ENCODE results near the gene OCIAD1.
"Not testable (repeated sequence)": the region's sequence is repeated elsewhere in the genome, so short reads cannot be mapped to it uniquely, and the experiment has no call there.

The OCIAD1 gene

GRCh38 chr4:48821431-48821830, 9.5 kb upstream of the OCIAD1 start:
- DNase-seq (ENCODE audit: low read depth), result not testable (repeated sequence)

- no peak for DNase-seq (ENCODE audit: low read depth)
Observed at GRCh38 chr4:48827622-48828021, 3.3 kb upstream of the OCIAD1 start.

- DNase-seq (ENCODE audit: low read depth), result no peak
Observed at GRCh38 chr4:48831532-48832030, 693 bp downstream of the OCIAD1 start.

- no peak for DNase-seq (ENCODE audit: low read depth)
Observed at GRCh38 chr4:48832571-48832970, 1.7 kb downstream of the OCIAD1 start.

GRCh38 chr4:48836658-48837057, 5.8 kb downstream of the OCIAD1 start:
- DNase-seq (ENCODE audit: low read depth), result no peak

- no peak for DNase-seq (ENCODE audit: low read depth)
Observed at GRCh38 chr4:48841045-48841827, 10.3 kb downstream of the OCIAD1 start.

GRCh38 chr4:48844843-48845242, 14.0 kb downstream of the OCIAD1 start:
- DNase-seq (ENCODE audit: low read depth), result no peak

- DNase-seq (ENCODE audit: low read depth), result not testable (repeated sequence)
Observed at GRCh38 chr4:48848799-48849198, 17.9 kb downstream of the OCIAD1 start.

- DNase-seq (ENCODE audit: low read depth), result no peak
Observed at GRCh38 chr4:48851651-48852050, 20.8 kb downstream of the OCIAD1 start.

- DNase-seq (ENCODE audit: low read depth), result no peak
Observed at GRCh38 chr4:48853604-48854394, 22.9 kb downstream of the OCIAD1 start.

GRCh38 chr4:48854395-48854683, 23.5 kb downstream of the OCIAD1 start:
- no peak for DNase-seq (ENCODE audit: low read depth)

GRCh38 chr4:48854982-48855381, 24.1 kb downstream of the OCIAD1 start:
- DNase-seq (ENCODE audit: low read depth), result no peak

GRCh38 chr4:48858130-48858529, 27.2 kb downstream of the OCIAD1 start:
- no peak for DNase-seq (ENCODE audit: low read depth)

- no peak for DNase-seq (ENCODE audit: low read depth)
Observed at GRCh38 chr4:48862038-48862437, 31.1 kb downstream of the OCIAD1 start.

GRCh38 chr4:48862661-48863060, 31.8 kb downstream of the OCIAD1 start:
- no peak for DNase-seq (ENCODE audit: low read depth)

- DNase-seq (ENCODE audit: low read depth), result no peak
Observed at GRCh38 chr4:48863728-48864127, 32.8 kb downstream of the OCIAD1 start.

- DNase-seq (ENCODE audit: low read depth), result not testable (repeated sequence)
Observed at GRCh38 chr4:48864696-48865095, 33.8 kb downstream of the OCIAD1 start.

GRCh38 chr4:48877827-48878535, 47.1 kb downstream of the OCIAD1 start:
- no peak for DNase-seq (ENCODE audit: low read depth)

- no peak for DNase-seq (ENCODE audit: low read depth)
Observed at GRCh38 chr4:48879561-48880442, 48.9 kb downstream of the OCIAD1 start.

GRCh38 chr4:48881646-48882045, 50.8 kb downstream of the OCIAD1 start:
- DNase-seq (ENCODE audit: low read depth), result not testable (repeated sequence)

- DNase-seq (ENCODE audit: low read depth), result not testable (repeated sequence)
Observed at GRCh38 chr4:48889750-48890149, 58.9 kb downstream of the OCIAD1 start.

All from stimulated activated CD8-positive, alpha-beta memory T cell treated with anti-CD3 and anti-CD28 coated beads, Interleukin-12 subunit alpha, Interleukin-12 subunit beta, amount 100 ng/mL, for 4 hours (primary cell).